HG03521 (cell line): ENCODE results near the gene GTF2E1.
A peak's percentile ranks its signal among the peaks of the same experiment; 100 is the strongest.
"Not testable (repeated sequence)": the region's sequence is repeated elsewhere in the genome, so short reads cannot be mapped to it uniquely, and the experiment has no call there.

Source experiments
- ATAC-seq: cut with Tn5 transposase; IDR thresholded peaks from one replicate; pipeline ENCODE4 v1.9.1; 2021; ENCODE audit warnings: mild to moderate bottlenecking, moderate library complexity; ENCODE audit not compliant: unreplicated experiment

GTF2E1 gene

DNA sequence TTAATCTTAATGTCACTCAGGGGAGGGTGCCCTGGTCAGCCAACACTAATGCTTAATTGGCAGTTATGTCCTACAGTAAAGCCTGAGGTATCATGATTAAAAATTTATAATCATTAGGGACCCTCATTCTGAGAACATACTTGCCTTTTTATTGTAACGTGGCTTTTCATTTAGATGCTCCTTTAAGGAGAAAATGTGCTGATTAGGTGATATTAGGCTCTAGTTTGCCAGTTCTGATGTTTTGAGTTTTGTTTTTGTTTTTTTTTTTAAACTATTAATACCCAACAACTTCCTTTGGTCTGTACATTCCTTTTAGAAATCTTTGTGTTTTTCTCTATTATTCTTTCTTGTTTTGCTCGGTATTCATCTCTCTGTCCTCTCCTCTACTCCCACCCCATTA is 10.3 kb downstream of the GTF2E1 start:
- ATAC-seq = no peak

DNA sequence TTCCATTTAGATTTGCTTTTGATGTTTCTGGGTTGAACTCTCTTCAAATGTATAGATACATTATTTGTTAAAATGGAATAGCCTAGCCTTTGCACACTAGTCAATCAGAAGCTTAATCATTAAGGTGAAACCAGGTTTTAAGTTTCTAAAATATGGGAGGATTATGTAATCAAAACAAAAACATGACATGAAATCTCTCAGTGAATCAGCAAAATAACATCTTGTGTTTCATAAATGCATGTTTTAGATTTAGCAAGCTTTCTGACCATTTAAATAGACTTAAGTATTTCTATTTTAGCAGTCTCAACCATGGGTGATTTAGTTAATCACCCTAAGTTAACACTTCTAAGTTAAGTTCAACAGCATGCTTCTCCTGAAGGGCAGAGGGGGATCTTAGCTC is 11.3 kb downstream of the GTF2E1 start:
- no peak for ATAC-seq

DNA sequence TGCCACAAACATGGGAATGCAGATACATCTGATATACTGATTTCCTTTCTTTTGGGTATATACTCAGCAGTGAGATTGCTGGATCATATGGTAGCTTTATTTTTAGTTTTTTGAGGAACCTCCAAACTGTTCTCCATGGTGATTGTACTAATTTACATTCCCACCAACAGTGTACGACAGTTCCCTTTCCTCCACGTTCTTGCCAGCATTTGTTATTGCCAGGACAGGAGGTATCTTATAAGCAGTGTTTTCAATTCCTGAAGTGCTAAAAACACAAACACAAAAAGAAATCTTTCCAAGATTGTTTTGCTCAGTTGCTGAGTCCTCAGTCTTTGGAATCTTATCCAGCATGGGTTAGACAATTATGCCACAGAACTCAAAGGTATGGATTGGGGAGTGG is 13.5 kb downstream of the GTF2E1 start:
- no peak for ATAC-seq

DNA sequence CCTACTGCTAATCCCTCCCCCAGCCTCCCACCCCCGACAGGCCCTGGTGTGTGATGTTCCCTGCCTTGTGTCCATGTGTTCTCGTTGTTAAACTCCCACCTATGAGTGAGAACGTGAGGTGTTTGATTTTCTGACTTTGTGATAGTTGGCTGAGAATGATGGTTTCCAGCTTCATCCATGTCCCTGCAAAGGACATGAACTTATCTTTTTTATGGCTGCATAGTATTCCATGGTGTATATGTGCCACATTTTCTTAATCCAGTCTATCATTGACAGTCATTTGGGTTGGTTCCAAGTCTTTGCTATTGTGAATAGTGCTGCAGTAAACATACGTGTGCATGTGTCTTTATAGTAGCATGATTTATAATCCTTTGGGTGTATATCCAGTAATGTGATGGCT is 16.0 kb downstream of the GTF2E1 start:
- not testable (repeated sequence) for ATAC-seq

DNA sequence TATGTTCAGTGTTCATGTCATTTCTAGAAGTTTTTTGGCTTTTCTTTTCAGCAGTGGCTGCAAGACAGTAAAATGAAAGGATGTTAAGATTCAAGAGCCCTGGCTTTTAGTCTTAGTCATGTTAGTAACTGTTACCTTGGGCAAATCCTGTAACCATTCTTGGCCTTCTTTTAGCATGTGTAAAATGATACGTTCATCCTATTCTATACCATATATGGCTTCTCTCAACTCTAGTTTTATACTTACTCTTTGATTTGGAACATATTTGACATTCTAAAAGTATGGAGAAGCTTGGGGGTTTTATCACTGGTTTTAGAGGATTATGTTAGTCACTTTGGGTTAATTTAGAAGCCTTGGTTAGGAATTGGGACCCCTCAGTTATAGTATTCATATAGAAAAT is 20.1 kb downstream of the GTF2E1 start:
- no peak for ATAC-seq

DNA sequence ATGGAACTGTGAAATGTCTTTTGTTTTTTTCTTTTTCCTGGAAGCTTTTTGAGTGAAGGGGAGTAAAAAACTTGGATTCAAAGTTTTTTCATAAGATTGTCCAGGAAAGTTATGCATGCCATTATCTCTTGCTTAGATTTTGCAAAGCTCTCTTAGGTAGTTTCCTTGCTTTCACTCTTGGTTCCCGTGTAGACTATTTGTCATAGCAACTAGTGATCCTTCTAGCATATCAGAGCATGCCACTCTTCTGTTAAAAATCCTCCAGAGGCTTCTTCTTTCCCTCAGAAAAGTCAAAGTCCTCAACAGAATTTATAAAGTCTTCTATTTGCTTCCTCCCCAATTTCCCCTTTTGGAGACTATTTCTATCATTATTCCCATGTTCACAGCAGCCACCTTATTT is 21.1 kb downstream of the GTF2E1 start:
- ATAC-seq = peak; percentile 81

DNA sequence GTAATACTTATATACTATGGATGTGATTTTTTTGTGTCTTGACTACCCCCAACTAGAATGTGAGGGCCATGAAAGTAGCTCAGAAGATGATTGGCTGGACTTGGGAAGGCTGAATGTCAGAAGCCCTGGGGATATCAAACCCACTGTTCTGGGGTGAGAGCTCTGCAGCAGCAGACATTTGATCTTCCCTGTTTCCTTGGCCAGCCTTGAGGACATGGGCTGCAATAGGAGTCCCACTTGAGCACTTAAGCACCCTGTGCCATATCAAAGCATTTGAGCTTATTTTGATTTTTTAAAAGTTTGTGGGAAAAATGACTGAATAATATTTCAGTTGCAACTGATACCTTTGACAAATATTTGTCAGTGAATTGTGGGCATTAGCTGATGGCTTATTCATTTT is 21.7 kb downstream of the GTF2E1 start:
- ATAC-seq = no peak

DNA sequence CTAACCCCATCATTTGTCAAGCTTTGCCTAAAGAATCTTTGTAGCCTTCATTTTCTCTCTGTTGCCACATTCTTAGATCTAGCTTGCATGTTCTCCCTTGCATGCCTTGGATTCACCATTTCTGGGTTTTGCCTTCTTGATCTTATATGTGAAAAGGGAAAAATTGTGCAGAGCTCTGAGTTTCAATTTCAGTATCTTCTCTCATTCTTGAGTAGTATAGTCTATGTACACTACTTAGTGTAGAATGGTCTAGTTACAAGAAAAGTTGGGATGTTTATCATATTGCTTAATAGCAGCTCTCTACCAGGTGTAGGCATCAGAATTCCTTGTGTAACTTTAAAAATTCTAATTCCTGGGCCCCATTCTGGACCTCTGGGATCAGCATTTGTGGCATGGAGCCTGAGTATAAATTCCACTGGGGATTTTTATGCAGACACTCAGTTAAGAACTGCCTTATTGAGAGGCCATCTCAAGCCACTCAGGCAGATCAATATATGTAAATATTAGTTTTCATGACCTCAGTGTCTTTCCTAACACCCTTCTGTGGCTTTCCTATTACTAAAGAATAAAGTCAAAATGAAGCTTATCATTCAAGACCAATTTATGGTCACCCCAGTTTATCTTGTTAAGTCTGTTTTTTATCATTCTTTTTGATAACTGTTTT is 23.4 kb downstream of the GTF2E1 start:
- peak; percentile 48 for ATAC-seq

DNA sequence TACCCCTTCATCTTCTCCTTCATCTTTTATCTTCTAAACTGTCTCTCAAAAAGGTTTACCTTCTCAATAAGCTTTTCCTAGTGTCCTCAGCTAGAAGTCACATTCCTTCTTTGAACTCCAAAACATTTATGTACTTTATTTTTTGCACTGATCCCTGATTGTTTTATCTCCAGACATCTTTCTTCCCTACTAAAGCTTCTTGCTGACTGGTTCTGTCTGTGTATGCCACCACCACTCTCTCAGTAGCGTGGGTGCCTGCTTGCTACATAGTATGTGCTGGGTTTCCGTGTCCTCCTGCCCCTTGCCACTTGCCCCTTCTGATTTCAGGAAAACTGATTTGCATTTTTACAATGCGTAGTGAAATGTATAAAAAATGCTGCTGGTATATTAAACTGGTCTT is 24.0 kb downstream of the GTF2E1 start:
- ATAC-seq = no peak

DNA sequence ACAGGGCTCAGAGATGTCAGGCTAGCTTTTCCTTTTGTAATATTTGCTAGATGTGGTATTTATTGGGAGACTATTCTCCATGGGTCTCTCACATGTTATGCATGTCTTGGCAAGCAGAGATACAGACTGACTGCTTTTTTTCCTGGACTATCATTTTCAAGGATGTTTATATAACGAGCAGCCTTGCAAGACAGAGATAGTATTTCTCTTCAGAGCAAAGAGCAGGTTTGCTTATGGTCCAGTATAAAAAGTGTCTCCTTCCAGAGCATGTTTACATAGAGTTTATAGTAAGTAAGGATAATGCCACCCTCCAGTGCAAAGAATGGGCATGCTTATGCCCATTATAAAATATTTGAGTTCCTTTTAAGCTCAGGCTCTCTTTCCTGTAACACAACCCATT is 24.6 kb downstream of the GTF2E1 start:
- no peak for ATAC-seq

DNA sequence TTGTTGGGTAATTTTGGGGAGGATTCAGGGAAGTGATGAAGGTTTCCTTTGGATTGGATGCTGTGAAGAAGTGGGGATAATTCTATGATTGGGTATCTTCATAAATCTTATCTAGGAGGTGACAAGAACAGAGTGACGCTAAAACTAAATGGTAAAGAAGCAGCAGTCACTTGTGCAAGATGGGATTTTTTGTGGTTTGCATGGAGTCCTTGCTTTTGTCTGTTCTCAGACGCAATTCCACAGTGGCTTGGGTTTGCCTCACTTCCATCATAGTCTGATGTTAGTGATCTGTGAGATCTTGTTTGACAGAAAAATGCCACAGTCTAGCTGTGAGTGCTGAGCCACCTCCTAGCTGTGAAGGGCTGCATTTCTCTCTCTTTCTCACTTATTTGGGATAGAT is 26.9 kb downstream of the GTF2E1 start:
- no peak for ATAC-seq

DNA sequence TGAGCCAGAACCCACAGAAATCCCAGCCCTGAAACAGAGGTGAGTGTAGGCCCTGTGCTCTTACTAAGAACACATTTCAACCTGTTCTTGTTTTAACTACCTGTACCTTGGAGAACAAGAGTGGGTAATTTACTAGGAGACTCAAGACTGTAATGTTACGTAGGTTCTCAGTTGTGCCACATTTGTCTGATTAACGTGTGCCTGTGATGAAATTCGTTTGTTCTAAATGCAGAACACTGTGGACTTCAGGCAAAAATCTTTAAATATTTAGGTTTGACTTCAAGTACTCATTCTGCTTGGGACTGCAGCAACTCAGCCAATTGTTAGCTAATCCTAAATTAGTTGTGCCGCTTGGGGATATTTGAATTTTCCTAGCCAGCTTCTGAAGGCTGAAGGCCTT is 28.3 kb downstream of the GTF2E1 start:
- ATAC-seq = no peak

DNA sequence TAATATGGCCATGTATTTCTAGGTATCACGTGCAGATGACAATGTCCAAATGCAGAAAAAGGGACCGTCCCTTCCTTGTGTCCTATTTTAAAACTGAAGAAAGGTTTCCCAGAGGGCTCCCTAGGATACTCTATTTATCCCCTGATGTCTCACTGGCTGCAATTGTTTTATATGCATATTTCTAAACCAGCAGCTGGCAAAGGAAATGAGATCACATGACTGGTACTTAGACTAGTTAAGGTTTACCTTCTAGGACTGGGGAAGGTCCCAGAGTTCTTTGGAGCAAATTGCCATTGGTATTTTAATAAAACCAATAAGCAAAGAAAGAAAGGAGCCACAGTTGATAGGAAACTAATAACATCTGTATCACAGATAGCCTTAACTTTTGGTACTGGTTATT is 29.5 kb downstream of the GTF2E1 start:
- ATAC-seq = no peak

DNA sequence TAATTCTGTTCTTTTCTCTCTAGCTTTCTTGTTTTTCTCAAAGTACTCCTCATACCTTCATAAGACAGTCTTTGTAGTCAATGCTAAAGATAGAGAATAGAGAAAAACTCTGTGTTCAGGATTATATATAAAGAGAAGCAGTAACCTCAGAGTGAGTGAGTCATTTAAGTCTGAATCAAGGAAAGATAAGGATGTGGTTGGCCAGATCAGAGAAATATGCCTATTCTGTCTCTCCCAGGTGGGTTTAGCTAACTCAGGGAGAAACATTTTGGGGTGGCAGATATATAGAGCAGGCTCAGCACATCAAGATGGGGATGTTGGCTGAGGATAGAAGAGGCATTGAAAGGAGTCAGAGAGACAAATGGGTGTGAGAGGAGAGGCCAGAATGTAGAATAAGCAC is 31.4 kb downstream of the GTF2E1 start:
- no peak for ATAC-seq

DNA sequence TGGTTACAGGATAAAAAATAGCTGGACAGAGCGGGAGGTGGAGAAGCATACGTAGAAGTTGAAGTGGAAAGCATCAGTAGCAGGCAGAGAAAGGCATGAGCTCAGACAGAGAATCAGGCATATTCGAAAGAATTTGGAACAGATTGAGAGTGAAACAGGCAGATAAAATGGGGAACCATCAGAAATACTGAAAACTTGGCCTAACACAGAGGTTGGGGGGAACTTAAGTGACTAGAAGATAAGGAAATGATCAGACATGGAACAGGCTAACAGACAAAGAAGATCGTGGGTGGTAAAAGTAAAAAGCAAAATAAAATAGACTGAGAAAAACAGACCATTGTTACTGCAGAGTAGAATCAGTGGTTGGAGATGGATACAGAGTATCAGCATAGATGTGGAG is 32.9 kb downstream of the GTF2E1 start:
- no peak for ATAC-seq

DNA sequence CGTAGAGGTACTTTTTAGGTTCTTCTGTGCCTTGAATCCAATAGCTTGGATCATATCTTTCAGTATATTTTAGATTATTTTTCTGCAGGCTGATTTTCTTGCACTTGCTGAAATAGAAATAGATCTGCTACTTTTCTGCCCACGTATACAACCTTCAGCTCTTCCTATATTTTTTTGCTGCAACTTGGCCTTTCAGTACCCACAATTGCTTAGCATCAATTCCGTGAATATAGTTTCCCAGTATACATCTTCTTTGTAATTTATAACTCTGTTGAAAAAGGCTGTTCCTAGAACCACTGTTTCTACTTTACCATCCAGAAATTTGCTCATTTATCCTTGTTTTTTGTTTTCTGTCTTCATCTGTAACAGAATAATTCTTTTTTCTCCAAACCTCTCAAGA is 36.2 kb downstream of the GTF2E1 start:
- no peak for ATAC-seq

DNA sequence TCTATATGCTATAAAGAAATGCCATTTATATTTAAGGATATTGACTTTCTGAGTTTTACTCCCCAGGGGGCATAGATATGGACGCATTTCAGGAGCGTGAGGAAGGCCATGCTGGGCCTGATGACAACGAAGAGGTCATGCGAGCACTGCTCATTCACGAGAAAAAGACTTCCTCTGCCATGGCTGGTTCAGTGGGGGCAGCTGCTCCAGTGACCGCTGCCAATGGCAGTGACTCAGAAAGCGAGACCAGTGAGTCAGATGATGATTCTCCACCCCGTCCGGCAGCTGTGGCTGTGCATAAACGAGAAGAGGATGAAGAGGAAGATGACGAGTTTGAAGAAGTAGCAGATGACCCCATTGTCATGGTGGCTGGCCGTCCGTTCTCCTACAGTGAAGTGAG is 38.4 kb downstream of the GTF2E1 start:
- ATAC-seq = peak; percentile 83

DNA sequence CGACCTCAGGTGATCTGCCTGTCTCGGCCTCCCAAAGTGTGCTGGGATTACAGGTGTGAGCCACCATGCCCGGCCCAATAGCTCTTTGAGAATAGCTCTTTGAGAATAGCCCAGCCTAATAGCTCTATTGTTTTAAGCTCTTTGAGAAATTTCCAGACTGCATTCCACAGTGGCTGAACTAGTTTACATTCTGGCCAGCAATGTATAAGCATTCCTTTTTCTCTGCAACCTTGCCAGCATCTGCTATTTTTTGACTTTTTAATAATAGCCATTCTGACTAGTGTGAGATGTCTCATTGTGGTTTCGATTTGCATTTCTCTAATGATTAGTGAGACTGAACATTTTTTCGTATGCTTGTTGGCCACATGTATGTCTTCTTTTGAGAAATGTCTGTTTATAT is 43.3 kb downstream of the GTF2E1 start:
- peak; percentile 61 for ATAC-seq

DNA sequence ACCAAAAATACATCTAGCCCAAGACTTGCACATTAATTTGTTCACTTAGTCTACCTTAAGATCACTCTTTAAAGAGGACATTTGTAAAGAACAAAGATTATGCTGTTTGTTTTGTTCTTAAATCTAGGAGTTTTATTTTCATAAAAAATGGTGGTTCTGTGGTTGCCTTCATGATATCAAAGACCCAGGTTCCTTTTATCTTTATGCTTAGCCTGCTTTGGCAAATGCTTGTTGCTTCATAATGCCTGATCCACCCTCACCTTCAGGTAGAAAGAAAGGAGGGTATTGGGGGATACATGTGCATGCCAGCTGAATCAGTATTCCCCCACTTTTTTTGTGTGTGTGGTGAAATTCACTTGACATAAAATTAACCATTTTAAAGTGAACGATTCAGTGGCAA is 48.5 kb downstream of the GTF2E1 start:
- no peak for ATAC-seq

DNA sequence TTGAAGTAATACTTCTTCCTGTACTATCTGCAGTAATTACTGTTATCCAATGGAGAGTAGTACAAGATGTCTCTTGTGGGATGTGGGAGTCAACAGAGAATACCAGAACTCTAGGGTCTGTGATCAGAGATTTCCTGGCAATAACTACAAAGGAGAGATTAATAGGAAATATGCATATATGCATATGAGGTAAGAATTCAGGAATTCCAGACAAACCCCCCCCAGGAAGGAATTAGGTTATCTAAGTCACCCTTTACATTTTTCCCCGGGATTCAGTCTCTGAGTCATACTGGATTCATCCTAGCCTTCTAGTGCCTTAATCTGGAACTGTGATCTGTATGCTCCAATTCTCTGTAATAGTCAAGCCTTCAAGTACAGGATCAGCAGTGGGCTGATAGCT is 49.4 kb downstream of the GTF2E1 start:
- no peak for ATAC-seq

DNA sequence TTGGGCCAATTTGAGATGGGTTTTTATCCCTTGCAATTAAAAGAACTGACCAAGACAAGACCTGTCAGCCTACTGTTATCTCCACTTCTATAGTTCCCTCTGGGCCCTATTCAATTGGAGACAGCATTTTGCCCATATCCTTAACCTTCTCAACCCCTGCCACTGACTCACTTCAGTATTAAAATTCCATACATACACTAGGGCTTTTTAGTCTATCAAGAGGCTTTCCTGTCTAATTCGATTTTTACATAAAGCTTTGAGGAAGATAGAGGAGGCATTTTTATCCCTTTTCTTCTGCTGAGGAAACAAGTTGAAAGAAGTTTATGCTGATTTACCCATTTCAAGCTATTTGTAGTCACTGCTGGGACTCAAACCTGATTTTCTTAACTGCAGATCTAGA is 51.1 kb downstream of the GTF2E1 start:
- no peak for ATAC-seq

DNA sequence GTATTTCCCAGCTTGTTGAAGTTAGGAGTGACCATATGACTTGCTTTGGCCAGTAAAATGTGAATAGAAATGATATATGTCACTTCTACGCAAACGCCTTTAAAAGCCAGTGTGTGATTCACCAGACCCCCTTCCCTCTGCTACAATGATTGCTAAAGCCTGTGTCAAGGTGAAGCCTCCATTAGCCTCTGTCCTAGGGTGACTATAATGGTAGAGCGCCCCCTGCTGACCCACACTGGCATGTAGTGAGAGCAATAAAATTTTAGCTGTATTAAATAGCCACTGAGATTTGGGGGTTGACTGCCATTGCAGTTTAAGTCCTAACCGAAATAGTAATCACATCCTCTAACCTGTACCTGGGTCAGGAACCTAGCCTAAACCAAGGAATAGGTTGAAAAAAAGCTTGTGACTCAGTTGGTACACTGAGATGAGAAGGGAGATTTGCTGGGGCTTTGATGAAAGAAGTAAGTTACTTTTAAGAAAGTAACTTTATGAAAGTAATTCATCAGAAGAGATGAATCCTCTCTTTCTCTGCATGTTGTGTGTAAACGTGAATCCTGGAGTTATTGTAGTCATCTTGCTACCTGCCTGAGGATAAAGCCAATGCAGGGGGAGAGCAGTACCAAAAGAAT is 52.6 kb downstream of the GTF2E1 start:
- peak; percentile 96 for ATAC-seq

DNA sequence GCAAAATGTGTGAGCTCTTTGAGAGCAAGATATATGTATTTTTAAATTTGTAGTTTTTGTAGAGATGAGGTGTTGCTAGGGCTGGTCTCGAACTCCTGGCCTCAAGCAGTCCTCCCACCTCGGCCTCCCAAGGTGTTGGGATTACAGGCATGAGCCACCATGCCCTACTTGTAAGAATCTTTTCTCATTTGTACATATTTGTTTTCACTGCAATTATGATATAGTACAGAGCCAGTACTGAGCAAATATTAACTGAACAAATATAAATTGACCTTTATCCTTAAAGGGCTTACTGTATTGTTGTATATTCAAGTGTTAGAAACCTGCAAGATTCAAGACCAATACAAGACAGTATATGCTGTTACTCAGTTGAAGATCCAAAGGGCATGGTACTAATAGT is 53.4 kb downstream of the GTF2E1 start:
- ATAC-seq = no peak
